Testis (tissue), 3 donors: ENCODE measurements around the gene DRAP1. TPM values are rescaled to one million over a fixed set of nuclear protein-coding genes. Genes with fewer than 3 reads are reported as not detected.

Experiments
- DNase-seq: peaks from one replicate; pipeline ENCODE4 v3.0.0-alpha.2; 2019
- H3K27ac ChIP-seq, 2 donors: fragments of 200-600 bp; sonication (generic); one replicate each; pipeline ENCODE4 v1.5.1; 2019
- H3K27me3 ChIP-seq: fragments of 200-600 bp; sonication (generic); one replicate; pipeline ENCODE4 v1.5.1; 2019
- H3K36me3 ChIP-seq: fragments of 200-600 bp; sonication (generic); one replicate; pipeline ENCODE4 v1.5.1; 2017; ENCODE audit warnings: low read depth; ENCODE audit errors: missing control alignments
- H3K4me1 ChIP-seq: fragments of 200-600 bp; sonication (generic); one replicate; pipeline ENCODE4 v1.5.1; 2019
- H3K4me3 ChIP-seq, 2 donors: fragments of 200-600 bp; sonication (generic); one replicate each; pipeline ENCODE4 v1.5.1; 2017 to 2019
- H3K9me3 ChIP-seq: fragments of 200-600 bp; sonication (generic); one replicate; pipeline ENCODE4 v1.5.1; 2017
- POLR2A ChIP-seq: fragments of 450-650 bp; IDR thresholded peaks from one replicate; pipeline ENCODE4 v1.6.1; 2017; ENCODE audit warnings: antibody characterized with exemption, mild to moderate bottlenecking, moderate library complexity
- WGBS, 2 donors: methylation state at CpG; one replicate each; pipeline ENCODE4 v1.1.5; 2018; 5-methylcytosine and 5-hydroxymethylcytosine counted together
- intact Hi-C: fragments of 100-400 bp; cut with DNase I; formaldehyde crosslinking; loops from one replicate; pipeline ENCODE4 v1.15.1; 2023; ENCODE audit warnings: low total_unique reads
- polyA plus RNA-seq: library from polyadenylated mRNA; stranded (reverse); fragments of 350-450 nt; fragmentation: Illumina TruSeq; extraction: RNeasy Lipid Tissue Mini Kit (QIAGEN cat#74804); gene quantifications from one replicate; pipeline ENCODE4 v1.2.3, GENCODE V29; 2014; ENCODE audit warnings: low read depth, low replicate concordance; ENCODE audit not compliant: insufficient read depth
- total RNA-seq, 2 donors: library from RNA; depleted of rRNA; stranded (reverse); fragments of >200 nt; gene quantifications; one replicate each; pipeline ENCODE4 v1.2.3, GENCODE V29; 2016
- TF ChIP-seq, protein P1 (sequence below), 3 experiments: fragments of 450-650 bp in 2 of 3; fragments of 200-600 bp in 1 of 3; sonication (generic) in 1 of 3; IDR thresholded peaks; one replicate each; pipeline ENCODE4 v1.5.1; 2016 to 2019; ENCODE audit warnings: antibody characterized with exemption in 3 of 3, mild to moderate bottlenecking in 2 of 3, moderate library complexity in 1 of 3

The DRAP1 gene
- total and polyA plus RNA-seq, 3 donors from 2014 or later = 215 to 304 (median 243) TPM

- no peak for TF ChIP-seq POLR2A
- TF ChIP-seq, protein P1, sequence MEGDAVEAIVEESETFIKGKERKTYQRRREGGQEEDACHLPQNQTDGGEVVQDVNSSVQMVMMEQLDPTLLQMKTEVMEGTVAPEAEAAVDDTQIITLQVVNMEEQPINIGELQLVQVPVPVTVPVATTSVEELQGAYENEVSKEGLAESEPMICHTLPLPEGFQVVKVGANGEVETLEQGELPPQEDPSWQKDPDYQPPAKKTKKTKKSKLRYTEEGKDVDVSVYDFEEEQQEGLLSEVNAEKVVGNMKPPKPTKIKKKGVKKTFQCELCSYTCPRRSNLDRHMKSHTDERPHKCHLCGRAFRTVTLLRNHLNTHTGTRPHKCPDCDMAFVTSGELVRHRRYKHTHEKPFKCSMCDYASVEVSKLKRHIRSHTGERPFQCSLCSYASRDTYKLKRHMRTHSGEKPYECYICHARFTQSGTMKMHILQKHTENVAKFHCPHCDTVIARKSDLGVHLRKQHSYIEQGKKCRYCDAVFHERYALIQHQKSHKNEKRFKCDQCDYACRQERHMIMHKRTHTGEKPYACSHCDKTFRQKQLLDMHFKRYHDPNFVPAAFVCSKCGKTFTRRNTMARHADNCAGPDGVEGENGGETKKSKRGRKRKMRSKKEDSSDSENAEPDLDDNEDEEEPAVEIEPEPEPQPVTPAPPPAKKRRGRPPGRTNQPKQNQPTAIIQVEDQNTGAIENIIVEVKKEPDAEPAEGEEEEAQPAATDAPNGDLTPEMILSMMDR (IDR thresholded peaks at IDR 0.05) = no peak
- no peaks in the 10 kb centered on the region for H3K27me3 ChIP-seq
- intact Hi-C loops = no loop called here
- H3K36me3 ChIP-seq = no peaks in the 10 kb centered on the region
- peak overlapping the region; percentile 96 to 99 for H3K4me3 ChIP-seq
- peaks cover 19% of the 10 kb centered on the region for H3K4me1 ChIP-seq
- WGBS, 2 donors = 22 to 35% methylated on average over 16 of the region's 16 CpGs
- peak overlapping the region; percentile 73 to 88 for H3K27ac ChIP-seq
- no peak for DNase-seq
- H3K9me3 ChIP-seq = no peaks in the 10 kb centered on the region
Measured at GRCh38 chr11:65960824-65961266, 41.6 kb downstream of the DRAP1 start.

- WGBS, 2 donors = 0% methylated on average over 19 to 71 of the region's 97 CpGs
- H3K27ac ChIP-seq = peak within 1 kb of the TSS; percentile 73 to 88
- H3K36me3 ChIP-seq = no peaks in the 10 kb centered on the region
- peak within 1 kb of the TSS; percentile 96 to 99 for H3K4me3 ChIP-seq
- H3K9me3 ChIP-seq = no peaks in the 10 kb centered on the region
- H3K4me1 ChIP-seq = peaks cover 19% of the 10 kb centered on the region
- peak; percentile 99 for DNase-seq
- peak; percentile 18 for TF ChIP-seq POLR2A
- TF ChIP-seq, protein P1 (IDR thresholded peaks at IDR 0.05) = peak in 1 of 3 experiments; percentile 16
- intact Hi-C loops = no loop called here
- H3K27me3 ChIP-seq = no peaks in the 10 kb centered on the region
Measured at GRCh38 chr11:65961267-65962140, 42.3 kb downstream of the DRAP1 start, which contains the start of gene SART1. SART1 (plus strand) TSS chr11:65961734; CDS start chr11:65961781, 47 bp downstream.

DNA sequence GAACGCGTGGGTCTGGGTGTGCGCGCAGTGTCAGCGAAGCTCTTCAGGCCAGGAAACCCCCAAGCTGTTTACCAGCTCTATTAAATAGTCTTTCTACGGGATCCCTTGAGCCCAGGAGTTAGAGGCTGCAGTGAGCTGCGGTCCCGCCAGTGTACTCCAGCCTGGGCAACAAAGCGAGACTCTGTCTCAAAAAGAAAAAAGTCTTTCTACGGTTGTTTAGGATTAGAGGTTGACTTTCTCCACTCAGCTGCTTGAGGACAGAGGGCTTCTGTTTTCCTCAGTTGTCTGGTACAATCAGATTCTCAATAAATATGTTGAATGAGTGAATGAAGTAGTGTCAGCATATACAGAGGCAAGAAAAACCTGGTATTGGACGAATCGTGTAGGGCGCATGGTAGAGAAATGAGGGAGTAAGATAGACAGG, 42.9 kb downstream of the DRAP1 start:
- H3K4me1 ChIP-seq = peaks cover 19% of the 10 kb centered on the region
- H3K9me3 ChIP-seq = no peaks in the 10 kb centered on the region
- peak overlapping the region; percentile 96 to 99 for H3K4me3 ChIP-seq
- no peak for DNase-seq
- no peaks in the 10 kb centered on the region for H3K36me3 ChIP-seq
- peak overlapping the region; percentile 73 to 88 for H3K27ac ChIP-seq
- no peaks in the 10 kb centered on the region for H3K27me3 ChIP-seq
- intact Hi-C loops = no loop called here
- 1 to 6% methylated on average over 8 to 11 of the region's 13 CpGs for WGBS, 2 donors
- TF ChIP-seq, protein P1 (IDR thresholded peaks at IDR 0.05) = no peak
- no peak for TF ChIP-seq POLR2A

- no peaks in the 10 kb centered on the region for H3K36me3 ChIP-seq
- no peak for DNase-seq
- H3K4me1 ChIP-seq = peaks cover 34% of the 10 kb centered on the region
- no peaks in the 10 kb centered on the region for H3K9me3 ChIP-seq
- H3K4me3 ChIP-seq = no peak overlapping the region
- no peak overlapping the region for H3K27ac ChIP-seq
- TF ChIP-seq, protein P1 (IDR thresholded peaks at IDR 0.05) = no peak
- no peak for TF ChIP-seq POLR2A
- 74 to 79% methylated on average over 9 to 10 of the region's 10 CpGs for WGBS, 2 donors
- no peaks in the 10 kb centered on the region for H3K27me3 ChIP-seq
- intact Hi-C loops = no loop called here
Measured at GRCh38 chr11:65964906-65965305, 45.7 kb downstream of the DRAP1 start.
